IPS-18a (cell line): ENCODE results near the gene DIAPH3.

Experiments
- H3K27ac ChIP-seq: one replicate; pipeline ENCODE4 v1.5.1; 2013; ENCODE audit warnings: low read length
- H3K27me3 ChIP-seq: one replicate; pipeline ENCODE4 v1.6.1; 2013; ENCODE audit warnings: mild to moderate bottlenecking, low read length; ENCODE audit not compliant: control insufficient read depth, insufficient read depth
- H3K36me3 ChIP-seq: one replicate; pipeline ENCODE4 v1.6.1; 2013; ENCODE audit warnings: low read depth, low read length; ENCODE audit not compliant: control insufficient read depth
- H3K4me1 ChIP-seq: one replicate; pipeline ENCODE4 v1.6.1; 2013; ENCODE audit warnings: low read depth, low read length; ENCODE audit not compliant: control insufficient read depth
- H3K4me3 ChIP-seq: one replicate; pipeline ENCODE4 v1.5.1; 2013; ENCODE audit warnings: low read length
- H3K9ac ChIP-seq: one replicate; pipeline ENCODE4 v1.6.1; 2013; ENCODE audit warnings: mild to moderate bottlenecking, low read length, moderate library complexity
- H3K9me3 ChIP-seq: one replicate; pipeline ENCODE4 v1.6.1; 2013; ENCODE audit warnings: low read depth, low read length; ENCODE audit not compliant: control insufficient read depth

Gene DIAPH3

DNA sequence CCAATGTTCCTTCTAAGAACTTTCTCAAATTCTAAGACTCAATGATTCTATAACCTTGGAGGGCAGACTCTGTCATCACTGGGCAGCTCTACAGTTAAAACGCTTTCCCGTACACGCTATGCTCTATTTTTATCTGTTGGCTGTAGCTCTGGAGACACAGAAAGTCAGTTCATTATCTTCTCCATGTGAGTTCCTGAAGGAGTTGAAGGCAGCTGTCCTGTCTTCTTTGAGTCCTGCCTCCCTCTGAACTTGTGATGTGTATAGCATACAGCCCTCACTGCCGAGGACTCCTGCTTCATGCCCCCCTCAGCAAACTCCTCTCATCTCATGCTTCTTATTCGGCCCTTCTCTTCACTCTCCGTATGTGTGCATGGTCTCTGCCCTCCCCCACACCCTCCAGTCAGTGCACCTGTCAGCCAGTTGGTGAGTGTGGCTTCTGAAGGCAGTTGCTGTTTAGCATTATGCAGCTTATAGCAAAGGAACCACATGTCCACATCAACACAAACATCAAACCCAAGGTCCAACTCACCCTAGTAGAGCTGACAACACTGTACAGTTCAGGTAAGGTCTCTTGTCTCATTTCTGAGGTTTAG, 504.9 kb downstream of the DIAPH3 start:
- Histone ChIP-seq H3K9ac (no peak overlapping the region), H3K9me3 (no peaks in the 10 kb centered on the region), H3K4me1 (no peaks in the 10 kb centered on the region), H3K4me3 (no peak overlapping the region), H3K27me3 (no peaks in the 10 kb centered on the region), H3K36me3 (no peaks in the 10 kb centered on the region), H3K27ac (no peak overlapping the region)

DNA sequence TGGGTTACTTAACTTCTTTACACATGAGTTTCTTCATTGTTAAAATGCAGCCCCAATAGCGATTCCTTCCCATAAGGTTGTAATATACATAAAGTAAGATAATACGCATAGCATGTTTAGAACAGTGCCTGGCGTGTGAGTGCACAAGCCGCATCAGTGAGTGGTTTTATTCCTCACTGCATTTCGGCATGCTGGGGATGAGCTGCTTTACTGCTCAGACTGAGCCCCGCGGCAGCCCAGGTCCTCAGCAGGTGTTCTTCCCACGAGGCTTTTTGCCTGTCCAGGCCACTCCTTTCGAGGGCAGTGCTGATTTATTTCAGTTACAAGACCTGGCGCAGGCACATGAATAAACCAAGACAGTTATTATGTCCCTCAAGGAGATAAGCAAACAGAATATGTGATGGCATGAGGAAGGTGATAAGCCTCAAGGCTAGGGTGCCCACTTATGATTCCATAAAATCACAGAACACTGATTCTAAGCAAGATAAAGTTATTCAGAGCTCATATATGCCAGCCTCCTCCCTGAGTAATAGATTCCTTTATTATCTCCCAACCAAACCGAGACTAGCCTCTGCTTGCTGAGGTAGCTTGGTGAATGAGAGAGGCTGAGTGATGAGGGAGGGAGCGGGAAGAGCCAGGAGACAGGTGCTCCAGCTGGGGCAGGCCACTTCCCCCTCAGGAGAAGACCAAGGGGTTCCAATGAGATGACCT, 505.5 kb downstream of the DIAPH3 start:
- H3K9me3 ChIP-seq, result no peaks in the 10 kb centered on the region
- no peaks in the 10 kb centered on the region for H3K4me1 ChIP-seq
- no peak overlapping the region for H3K4me3 ChIP-seq
- H3K27me3 ChIP-seq, result no peaks in the 10 kb centered on the region
- H3K27ac ChIP-seq, result no peak overlapping the region
- no peak overlapping the region for H3K9ac ChIP-seq
- H3K36me3 ChIP-seq, result no peaks in the 10 kb centered on the region

DNA sequence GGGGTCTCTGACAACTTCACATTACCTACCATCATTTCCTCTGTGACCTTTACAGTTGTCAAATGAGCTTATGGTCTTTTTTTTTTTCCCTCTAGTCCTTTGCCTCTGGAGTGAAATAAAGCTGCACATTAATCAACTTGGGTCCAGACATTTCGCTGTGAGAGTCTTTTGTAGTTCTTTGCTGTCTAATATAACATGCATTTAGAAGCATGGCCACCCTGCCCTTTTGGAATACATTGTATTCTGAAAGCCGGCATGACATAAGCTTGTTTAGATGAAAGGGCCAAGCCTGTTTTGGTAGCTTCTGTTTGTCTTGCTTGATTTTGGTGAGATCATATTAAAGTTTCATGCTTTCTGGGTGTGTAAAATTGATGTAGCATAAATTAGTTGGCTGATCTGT, 509.8 kb downstream of the DIAPH3 start:
- Histone ChIP-seq H3K9me3 (no peaks in the 10 kb centered on the region), H3K27me3 (no peaks in the 10 kb centered on the region), H3K36me3 (no peaks in the 10 kb centered on the region), H3K4me3 (no peak overlapping the region), H3K4me1 (no peaks in the 10 kb centered on the region), H3K9ac (no peak overlapping the region), H3K27ac (no peak overlapping the region)

DNA sequence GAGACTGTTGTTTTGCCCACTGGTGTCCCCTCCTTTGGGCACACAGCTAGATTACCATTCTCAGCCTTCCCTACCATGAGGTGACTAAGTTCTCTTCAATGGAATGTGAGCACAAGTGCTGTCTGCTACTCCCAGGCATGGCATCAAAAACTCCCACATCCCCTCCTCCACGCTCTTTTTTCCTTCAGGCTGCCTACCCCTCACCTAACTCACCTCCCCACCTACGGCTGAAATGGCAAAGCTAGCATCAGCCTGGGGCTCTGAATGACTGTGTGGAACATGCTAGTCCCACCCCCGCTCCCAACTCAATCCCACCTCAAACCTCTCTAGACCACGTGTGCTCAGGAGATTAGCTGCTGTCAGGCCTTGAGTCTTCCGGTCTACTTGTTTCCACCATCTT, 512.2 kb downstream of the DIAPH3 start:
- no peaks in the 10 kb centered on the region for H3K27me3 ChIP-seq
- H3K4me3 ChIP-seq, result no peak overlapping the region
- H3K9ac ChIP-seq, result no peak overlapping the region
- no peaks in the 10 kb centered on the region for H3K36me3 ChIP-seq
- H3K4me1 ChIP-seq, result no peaks in the 10 kb centered on the region
- H3K27ac ChIP-seq, result no peak overlapping the region
- no peaks in the 10 kb centered on the region for H3K9me3 ChIP-seq

DNA sequence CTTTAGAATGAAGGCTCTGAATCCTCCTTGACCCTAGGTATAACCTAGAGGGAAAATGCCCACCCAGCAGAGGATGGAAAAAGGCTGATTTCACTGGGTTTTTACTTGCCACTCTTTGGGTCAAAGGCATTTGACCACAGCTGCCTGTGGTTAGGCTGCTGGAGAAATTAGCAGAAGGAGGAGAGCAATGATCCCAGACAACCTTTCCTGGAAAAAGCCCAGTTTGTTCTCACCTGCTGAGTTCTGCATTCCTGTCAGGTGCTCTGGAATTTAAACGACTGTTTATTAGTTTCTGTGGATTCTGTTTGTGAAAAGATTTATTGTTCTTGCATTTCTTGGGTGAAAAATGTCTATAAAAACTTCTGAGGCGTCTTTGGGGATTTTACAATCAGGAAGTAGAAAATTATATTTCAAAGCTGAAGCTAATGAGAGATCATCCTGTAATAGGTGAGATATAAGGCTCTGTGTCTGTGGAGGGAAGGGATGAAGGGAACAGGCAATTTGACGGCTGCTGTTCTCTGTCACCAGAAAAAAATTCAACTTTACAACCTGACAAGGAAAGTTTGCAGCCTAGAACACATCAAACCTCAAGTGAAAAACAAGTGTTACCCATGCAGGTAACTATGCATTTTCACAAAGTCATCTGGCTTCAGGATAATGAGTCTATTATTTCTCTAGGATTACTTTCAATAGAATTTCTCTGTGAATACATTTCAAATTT, 519.7 kb downstream of the DIAPH3 start:
- Histone ChIP-seq H3K27ac (no peak overlapping the region), H3K4me3 (no peak overlapping the region), H3K9me3 (no peaks in the 10 kb centered on the region), H3K27me3 (no peaks in the 10 kb centered on the region), H3K4me1 (peaks cover 7% of the 10 kb centered on the region), H3K36me3 (no peaks in the 10 kb centered on the region), H3K9ac (no peak overlapping the region)

DNA sequence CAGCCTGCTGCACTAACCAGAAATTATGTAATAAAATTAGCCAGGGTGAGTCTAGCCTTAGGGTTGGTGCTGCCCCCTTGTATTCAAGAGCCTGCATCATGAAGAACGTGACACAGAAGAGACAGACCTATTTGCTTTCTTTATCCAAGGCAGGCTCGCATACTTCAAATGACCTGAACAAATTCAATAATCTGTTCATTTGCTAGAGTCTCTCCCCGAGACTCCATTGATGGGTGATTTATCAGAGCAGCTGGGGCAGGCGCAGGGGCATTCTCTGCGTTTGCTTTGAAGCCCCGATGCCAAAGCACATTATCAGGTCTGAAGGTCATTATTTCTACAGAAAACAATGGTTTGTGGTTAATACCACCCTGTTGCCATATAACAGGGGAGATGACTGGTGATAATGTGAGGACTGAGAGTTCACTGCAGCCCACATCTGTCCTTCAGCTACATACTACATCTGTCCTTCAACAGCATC, 520.3 kb downstream of the DIAPH3 start:
- Histone ChIP-seq H3K4me3 (no peak overlapping the region), H3K27me3 (no peaks in the 10 kb centered on the region), H3K4me1 (peaks cover 7% of the 10 kb centered on the region), H3K9ac (no peak overlapping the region), H3K36me3 (no peaks in the 10 kb centered on the region), H3K27ac (no peak overlapping the region), H3K9me3 (no peaks in the 10 kb centered on the region)

DNA sequence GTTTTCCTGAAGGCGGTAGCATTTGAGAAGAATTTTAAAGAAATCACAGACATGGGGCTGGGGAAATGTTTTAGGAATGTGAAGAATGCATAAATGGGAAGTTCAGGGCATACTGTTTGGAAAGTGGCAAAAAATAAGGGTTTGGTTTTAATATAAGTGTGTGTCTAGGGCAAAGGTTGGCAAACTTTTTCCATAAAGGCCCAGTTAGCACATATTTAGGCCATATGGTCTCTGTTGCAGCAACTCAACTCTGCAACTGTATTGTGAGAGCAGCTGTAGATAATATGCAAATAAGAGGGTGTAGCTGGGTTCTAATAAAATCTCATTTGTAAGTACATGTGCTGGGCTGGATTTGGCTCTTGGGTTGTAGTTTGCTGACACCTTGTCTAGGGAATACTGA, 521.9 kb downstream of the DIAPH3 start:
- Histone ChIP-seq H3K4me1 (peaks cover 7% of the 10 kb centered on the region), H3K27ac (no peak overlapping the region), H3K36me3 (no peaks in the 10 kb centered on the region), H3K4me3 (no peak overlapping the region), H3K27me3 (no peaks in the 10 kb centered on the region), H3K9ac (no peak overlapping the region), H3K9me3 (no peaks in the 10 kb centered on the region)

DNA sequence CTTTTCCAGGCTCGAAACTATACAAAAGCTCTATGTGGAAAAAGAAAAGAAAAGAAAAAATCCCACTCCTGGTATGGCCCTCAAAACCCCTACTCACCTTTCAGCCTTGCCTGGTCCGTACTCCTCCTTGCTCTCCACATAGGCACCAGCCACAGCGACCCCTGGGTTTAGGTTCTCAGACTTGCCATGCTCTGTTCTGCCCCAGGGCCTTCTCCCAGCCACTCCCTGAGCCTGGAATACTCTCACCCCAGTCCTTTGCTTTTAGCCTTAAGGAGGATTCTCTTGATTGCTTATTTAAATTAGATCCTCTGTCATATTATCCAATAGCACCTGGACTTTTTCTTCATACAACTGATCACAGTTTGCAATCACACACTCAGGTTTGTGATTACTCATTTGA, 522.5 kb downstream of the DIAPH3 start:
- no peaks in the 10 kb centered on the region for H3K27me3 ChIP-seq
- peaks cover 7% of the 10 kb centered on the region for H3K4me1 ChIP-seq
- no peak overlapping the region for H3K9ac ChIP-seq
- H3K4me3 ChIP-seq, result no peak overlapping the region
- H3K9me3 ChIP-seq, result no peaks in the 10 kb centered on the region
- H3K27ac ChIP-seq, result no peak overlapping the region
- no peaks in the 10 kb centered on the region for H3K36me3 ChIP-seq

DNA sequence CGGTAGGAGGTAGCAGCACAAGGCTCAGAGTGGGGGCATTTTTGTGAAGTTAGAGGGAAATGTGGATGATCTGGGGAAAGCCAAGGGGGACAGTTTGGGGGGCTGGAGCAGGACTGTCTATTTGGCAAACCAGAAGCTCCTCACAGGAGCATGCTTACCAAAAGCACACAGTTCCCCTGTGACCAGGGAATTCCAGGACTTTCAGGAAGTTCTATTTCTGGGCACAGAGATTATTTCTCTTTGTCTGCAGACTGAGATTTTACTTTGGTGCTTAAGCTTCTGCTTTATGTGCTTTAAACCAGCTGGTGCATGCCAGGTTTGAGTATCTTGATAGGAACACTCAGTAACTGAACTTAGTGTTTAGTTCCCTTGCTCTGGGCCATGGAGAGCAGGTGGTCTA, 525.3 kb downstream of the DIAPH3 start:
- Histone ChIP-seq H3K4me3 (no peak overlapping the region), H3K4me1 (no peaks in the 10 kb centered on the region), H3K27ac (no peak overlapping the region), H3K9ac (no peak overlapping the region), H3K9me3 (no peaks in the 10 kb centered on the region), H3K36me3 (no peaks in the 10 kb centered on the region), H3K27me3 (no peaks in the 10 kb centered on the region)

DNA sequence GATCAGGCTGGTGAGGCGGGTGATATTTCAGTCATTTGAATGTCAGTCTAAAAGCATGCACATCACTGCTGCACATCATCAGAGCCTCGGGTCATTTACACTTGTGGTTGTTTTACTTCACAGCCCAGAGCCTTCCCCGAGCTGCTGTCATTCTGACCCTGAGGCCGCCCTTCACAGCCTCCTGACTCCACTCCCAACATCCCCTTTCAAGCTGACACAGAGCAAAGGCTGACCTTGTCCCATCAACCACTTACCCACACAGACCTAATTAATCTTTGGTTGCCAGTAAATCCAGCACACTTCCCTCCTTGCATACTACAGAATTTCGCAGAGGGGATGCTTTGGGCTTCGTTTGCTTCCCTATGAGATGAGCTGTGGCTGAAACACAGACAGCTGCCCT, 528.1 kb downstream of the DIAPH3 start:
- Histone ChIP-seq H3K4me1 (peaks cover 8% of the 10 kb centered on the region), H3K4me3 (no peak overlapping the region), H3K27me3 (no peaks in the 10 kb centered on the region), H3K27ac (no peak overlapping the region), H3K36me3 (no peaks in the 10 kb centered on the region), H3K9me3 (no peaks in the 10 kb centered on the region), H3K9ac (no peak overlapping the region)

DNA sequence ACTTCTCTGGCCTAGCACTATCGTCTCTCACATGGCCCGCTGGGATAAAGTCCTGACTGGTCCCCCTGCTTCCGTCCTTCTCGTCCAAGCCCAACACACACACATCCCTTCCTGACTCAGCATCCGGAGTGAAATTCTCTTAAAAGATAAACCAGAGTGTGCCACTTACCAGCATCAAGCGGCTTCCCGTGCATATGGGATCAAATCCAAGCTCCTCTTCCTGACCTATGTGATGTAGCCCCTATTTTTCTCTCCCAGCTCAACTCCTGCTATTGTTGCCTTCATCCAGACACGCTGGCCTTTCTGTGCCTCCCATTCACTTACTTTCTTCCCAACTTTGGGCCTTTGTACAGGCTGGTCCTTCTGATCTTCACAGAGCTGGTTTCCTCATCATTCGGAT, 530.4 kb downstream of the DIAPH3 start:
- no peaks in the 10 kb centered on the region for H3K36me3 ChIP-seq
- H3K27me3 ChIP-seq, result no peaks in the 10 kb centered on the region
- H3K9ac ChIP-seq, result no peak overlapping the region
- peaks cover 11% of the 10 kb centered on the region for H3K4me1 ChIP-seq
- no peaks in the 10 kb centered on the region for H3K9me3 ChIP-seq
- no peak overlapping the region for H3K27ac ChIP-seq
- no peak overlapping the region for H3K4me3 ChIP-seq
